ENCODE data around the gene CLDN6. TPM values are rescaled to one million over a fixed set of nuclear protein-coding genes. Genes with fewer than 3 reads are reported as not detected.

Gene CLDN6
- total and polyA plus RNA-seq, 9 of the 15 experiments (the other 6 are each of a cell fraction or from before 2014, with no cell fraction given): 0.22 to 0.75 (median 0.38) TPM; not detected in 3

DNA sequence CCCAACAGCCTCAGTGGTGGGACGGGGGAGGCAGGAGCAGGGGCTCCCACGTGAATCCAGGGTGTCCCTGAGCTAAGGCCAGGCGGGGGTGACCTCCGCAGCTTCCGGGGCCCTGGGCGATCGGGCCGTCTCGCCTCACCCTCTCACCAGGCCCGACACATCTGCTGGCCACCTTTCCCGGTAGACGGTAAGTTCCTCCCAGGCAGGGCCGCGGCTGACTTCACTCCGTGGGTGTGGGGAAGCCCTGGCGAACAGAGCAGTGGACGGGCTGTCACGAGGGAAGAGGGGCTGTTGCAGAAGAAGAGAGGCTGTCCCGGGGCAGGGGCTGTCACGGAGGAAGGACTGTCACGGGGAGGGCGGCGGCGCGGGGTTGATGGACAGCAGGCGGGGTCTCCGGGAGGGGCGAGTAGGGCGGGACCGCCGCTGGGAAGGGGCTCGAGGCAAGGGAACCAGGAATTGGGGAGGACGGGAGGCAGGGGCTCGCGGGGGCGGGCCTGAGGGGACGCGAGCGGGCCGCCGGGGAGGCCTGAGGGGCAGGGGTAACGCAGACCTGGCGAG, 38.2 kb downstream of the CLDN6 start (continued):
- TF ChIP-seq, protein P1, sequence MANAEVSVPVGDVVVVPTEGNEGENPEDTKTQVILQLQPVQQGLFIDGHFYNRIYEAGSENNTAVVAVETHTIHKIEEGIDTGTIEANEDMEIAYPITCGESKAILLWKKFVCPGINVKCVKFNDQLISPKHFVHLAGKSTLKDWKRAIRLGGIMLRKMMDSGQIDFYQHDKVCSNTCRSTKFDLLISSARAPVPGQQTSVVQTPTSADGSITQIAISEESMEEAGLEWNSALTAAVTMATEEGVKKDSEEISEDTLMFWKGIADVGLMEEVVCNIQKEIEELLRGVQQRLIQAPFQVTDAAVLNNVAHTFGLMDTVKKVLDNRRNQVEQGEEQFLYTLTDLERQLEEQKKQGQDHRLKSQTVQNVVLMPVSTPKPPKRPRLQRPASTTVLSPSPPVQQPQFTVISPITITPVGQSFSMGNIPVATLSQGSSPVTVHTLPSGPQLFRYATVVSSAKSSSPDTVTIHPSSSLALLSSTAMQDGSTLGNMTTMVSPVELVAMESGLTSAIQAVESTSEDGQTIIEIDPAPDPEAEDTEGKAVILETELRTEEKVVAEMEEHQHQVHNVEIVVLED (CRISPR knock-in tag; IDR thresholded peaks at IDR 0.05): no peak
- no peak for TF ChIP-seq ZNF121 (CRISPR knock-in tag; conservative IDR thresholded peaks at IDR 0.05)
- 0 out of 2 replicates have a peak, but pooled peaks have one; percentile 48 for TF ChIP-seq ZNF263 (CRISPR knock-in tag; IDR thresholded peaks at IDR 0.05; ENCODE audit: borderline replicate concordance)
- TF ChIP-seq FOXJ2 (tag; IDR thresholded peaks at IDR 0.05): no peak
- no peak for TF ChIP-seq KAT8 (IDR thresholded peaks at IDR 0.05; ENCODE audit: low read depth)
- TF ChIP-seq MEIS2 (IDR thresholded peaks at IDR 0.05; ENCODE audit: partially characterized antibody): peak; percentile 23
- TF ChIP-seq ZNF217 (CRISPR knock-in tag; IDR thresholded peaks at IDR 0.05): no peak
- TF ChIP-seq SAP30 (IDR thresholded peaks at IDR 0.05; ENCODE audit: borderline replicate concordance, insufficient read depth, low read depth, low read length, poor library complexity, severe bottlenecking): no peak
- TF ChIP-seq PKNOX1 (IDR thresholded peaks at IDR 0.05): peak; percentile 96
- TF ChIP-seq TARDBP (IDR thresholded peaks at IDR 0.05): no peak
- TF ChIP-seq USF1 (CRISPR knock-in tag; IDR thresholded peaks at IDR 0.05): no peak
- no peak for TF ChIP-seq FIP1L1 (IDR thresholded peaks at IDR 0.05; ENCODE audit: low read depth, low read length, poor library complexity, severe bottlenecking)
- TF ChIP-seq POLR3G (IDR thresholded peaks at IDR 0.05; ENCODE audit: extremely low read depth, insufficient read length, insufficient replicate concordance): no peak
- no peak for TF ChIP-seq TFAP4 (CRISPR knock-in tag; IDR thresholded peaks at IDR 0.05; ENCODE audit: borderline replicate concordance)
- TF ChIP-seq ZNF12 (CRISPR knock-in tag; IDR thresholded peaks at IDR 0.05): no peak
- TF ChIP-seq, protein P2, sequence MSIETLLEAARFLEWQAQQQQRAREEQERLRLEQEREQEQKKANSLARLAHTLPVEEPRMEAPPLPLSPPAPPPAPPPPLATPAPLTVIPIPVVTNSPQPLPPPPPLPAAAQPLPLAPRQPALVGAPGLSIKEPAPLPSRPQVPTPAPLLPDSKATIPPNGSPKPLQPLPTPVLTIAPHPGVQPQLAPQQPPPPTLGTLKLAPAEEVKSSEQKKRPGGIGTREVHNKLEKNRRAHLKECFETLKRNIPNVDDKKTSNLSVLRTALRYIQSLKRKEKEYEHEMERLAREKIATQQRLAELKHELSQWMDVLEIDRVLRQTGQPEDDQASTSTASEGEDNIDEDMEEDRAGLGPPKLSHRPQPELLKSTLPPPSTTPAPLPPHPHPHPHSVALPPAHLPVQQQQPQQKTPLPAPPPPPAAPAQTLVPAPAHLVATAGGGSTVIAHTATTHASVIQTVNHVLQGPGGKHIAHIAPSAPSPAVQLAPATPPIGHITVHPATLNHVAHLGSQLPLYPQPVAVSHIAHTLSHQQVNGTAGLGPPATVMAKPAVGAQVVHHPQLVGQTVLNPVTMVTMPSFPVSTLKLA (conservative IDR thresholded peaks at IDR 0.05): peak in 1 of 2 experiments; percentile 54; a peak in 1 of 4 replicates
- TF ChIP-seq SIN3B (IDR thresholded peaks at IDR 0.05; ENCODE audit: low read depth): no peak
- no peak for TF ChIP-seq PTTG1 (tag; IDR thresholded peaks at IDR 0.05; ENCODE audit: low read depth)
- TF ChIP-seq, protein P3, sequence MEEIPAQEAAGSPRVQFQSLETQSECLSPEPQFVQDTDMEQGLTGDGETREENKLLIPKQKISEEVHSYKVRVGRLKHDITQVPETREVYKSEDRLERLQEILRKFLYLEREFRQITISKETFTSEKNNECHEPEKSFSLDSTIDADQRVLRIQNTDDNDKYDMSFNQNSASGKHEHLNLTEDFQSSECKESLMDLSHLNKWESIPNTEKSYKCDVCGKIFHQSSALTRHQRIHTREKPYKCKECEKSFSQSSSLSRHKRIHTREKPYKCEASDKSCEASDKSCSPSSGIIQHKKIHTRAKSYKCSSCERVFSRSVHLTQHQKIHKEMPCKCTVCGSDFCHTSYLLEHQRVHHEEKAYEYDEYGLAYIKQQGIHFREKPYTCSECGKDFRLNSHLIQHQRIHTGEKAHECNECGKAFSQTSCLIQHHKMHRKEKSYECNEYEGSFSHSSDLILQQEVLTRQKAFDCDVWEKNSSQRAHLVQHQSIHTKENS (CRISPR knock-in tag; IDR thresholded peaks at IDR 0.05): no peak
- TF ChIP-seq ZNF644 (tag; IDR thresholded peaks at IDR 0.05; ENCODE audit: low read depth): no peak
- no peak for TF ChIP-seq CSDE1 (IDR thresholded peaks at IDR 0.05)

All from K562 (cell line).